ELF-1 (cell line): Measurements from ENCODE around the gene GJA4.
A peak's percentile ranks its signal among the peaks of the same experiment; 100 is the strongest.
"Not testable (repeated sequence)": the region's sequence is repeated elsewhere in the genome, so short reads cannot be mapped to it uniquely, and the experiment has no call there.

ENCODE experiments used
- DNase-seq: peaks from one replicate; pipeline ENCODE4 v3.0.0-alpha.2; 2016; ENCODE audit warnings: low read depth, low spot score

Gene GJA4

GRCh38 chr1:34768856-34769255 lies 23.9 kb upstream of the GJA4 start:
- no peak for DNase-seq

DNA sequence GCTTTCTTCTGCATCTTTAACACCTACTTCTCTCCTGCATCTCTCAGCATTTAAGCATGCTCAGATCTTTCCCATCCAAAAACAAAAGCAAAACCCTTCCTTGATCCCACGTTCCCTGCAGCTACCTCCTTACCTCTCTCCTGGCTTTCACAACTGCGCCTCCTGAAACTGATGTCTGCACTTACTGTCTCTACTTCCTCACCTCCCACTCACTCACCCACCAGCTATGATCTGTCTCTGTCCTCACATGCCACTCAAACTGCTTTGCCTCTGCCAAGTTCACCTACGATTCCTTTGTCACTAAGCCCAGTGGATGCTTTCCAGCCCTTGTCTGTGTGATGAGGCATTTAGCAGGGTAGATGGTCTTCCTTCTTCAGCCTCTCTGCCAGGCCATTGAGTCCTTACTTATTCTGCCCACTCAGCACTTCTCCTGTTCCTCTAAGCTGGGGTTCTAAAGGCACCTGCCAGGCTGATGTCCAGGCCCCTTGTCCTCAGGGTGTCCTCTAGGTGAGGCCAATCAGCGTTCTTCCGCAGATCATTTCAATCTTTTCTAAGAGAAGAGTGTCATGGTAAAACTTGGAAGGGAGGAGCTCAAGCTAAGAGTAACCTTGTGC lies 21.8 kb upstream of the GJA4 start:
- no peak for DNase-seq

- no peak for DNase-seq
Measured at GRCh38 chr1:34771573-34772371, 21.0 kb upstream of the GJA4 start.

DNA sequence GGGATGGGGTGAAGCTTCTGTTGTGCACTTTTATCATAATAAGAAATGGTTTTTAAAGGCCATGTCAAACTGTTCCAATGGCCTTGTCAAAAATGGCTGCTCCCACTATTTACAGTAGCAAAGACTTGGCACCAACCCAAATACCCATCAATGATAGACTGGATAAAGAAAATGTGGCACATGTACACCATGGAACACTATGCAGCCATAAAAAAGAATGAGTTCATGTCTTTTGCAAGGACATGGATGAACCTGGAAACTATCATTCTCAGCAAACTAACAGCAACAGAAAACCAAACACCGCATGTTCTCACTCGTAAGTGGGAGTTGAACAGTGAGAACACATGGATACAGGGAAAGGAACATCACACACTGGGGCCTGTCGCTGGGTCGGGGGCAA lies 19.7 kb upstream of the GJA4 start:
- not testable (repeated sequence) for DNase-seq

DNA sequence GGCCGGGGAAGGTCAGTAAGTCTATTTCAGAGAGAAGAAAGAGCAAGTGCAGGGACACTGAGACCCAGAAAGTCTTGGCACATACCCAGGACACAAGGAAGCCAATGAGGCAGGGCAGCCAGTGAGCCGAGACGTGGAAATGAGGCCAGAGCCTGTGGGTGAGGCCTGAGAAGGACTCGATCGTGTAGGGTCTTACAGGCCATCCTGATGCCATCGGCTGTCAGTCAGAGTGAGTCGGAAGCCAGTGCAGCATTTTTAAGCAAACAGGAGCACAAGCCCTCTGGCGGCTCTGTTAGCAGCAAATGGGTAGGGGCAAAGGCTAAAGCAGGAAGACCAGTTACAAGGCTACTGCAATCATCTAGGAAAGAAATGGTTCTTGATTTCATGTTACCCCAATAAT lies 17.8 kb upstream of the GJA4 start:
- no peak for DNase-seq

DNA sequence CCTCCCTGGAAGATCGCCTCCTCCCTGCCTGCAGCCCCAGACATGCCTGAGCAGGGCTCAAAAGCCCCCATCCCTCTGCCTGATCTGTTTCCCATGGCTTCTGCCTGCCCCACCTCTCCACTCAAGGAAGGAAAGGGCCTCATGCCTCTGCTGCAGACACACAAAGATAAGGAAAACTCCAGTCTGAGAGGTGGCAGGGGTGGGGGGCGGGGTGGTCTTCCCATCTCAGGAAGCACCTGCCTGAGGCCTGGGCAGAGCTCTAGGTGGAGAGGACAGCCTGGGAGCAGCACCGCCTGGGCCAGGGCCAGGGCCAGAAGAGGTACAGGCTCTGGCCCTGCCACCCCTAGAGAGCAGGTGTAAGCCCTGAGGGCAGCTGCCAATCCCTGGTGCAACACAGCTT lies 15.9 kb upstream of the GJA4 start:
- no peak for DNase-seq

- no peak for DNase-seq
Measured at GRCh38 chr1:34777519-34778321, 15.1 kb upstream of the GJA4 start.

GRCh38 chr1:34778381-34778780 lies 14.4 kb upstream of the GJA4 start:
- DNase-seq = no peak

- DNase-seq = no peak
Measured at GRCh38 chr1:34779005-34779404, 13.8 kb upstream of the GJA4 start.

- no peak for DNase-seq
Measured at GRCh38 chr1:34779526-34779925, 13.3 kb upstream of the GJA4 start.

DNA sequence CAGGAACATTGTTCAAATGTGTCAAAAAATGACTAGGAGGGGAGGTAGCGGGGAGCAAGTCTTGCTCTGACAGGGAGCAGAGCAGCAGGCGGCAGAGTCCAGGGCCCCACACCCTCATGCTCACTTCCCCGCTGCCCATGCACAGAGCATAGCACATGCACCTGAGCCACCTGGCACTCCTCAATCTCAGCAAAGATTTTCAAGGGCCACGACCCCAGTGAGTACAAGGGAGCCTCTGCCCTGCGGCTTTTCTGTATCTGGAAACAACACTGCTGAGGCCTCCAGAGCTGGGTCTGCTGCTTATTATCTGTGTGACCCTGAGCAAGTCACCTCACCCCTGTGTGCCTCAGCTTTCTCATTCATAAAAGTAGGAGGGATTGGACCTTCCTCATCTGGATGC lies 12.8 kb upstream of the GJA4 start:
- DNase-seq = no peak

DNA sequence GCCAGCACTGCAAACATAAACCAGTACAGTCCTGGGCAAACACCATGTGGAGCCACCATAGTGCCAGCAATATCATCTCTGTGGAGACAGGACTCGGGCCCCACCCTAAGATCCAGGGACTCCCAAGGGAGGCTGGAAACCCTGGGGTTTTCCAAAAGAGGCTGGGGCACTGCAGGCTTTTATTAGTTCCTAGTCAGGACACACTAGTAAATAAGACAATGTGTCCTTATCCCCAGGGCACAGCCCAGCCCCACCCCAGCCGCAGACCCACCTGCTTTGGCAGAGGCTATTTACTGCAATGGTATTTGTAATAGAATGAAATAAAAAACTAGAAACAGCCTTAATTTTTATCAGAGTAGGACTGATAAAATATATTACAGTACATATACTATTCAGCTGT lies 12.3 kb upstream of the GJA4 start:
- no peak for DNase-seq

DNA sequence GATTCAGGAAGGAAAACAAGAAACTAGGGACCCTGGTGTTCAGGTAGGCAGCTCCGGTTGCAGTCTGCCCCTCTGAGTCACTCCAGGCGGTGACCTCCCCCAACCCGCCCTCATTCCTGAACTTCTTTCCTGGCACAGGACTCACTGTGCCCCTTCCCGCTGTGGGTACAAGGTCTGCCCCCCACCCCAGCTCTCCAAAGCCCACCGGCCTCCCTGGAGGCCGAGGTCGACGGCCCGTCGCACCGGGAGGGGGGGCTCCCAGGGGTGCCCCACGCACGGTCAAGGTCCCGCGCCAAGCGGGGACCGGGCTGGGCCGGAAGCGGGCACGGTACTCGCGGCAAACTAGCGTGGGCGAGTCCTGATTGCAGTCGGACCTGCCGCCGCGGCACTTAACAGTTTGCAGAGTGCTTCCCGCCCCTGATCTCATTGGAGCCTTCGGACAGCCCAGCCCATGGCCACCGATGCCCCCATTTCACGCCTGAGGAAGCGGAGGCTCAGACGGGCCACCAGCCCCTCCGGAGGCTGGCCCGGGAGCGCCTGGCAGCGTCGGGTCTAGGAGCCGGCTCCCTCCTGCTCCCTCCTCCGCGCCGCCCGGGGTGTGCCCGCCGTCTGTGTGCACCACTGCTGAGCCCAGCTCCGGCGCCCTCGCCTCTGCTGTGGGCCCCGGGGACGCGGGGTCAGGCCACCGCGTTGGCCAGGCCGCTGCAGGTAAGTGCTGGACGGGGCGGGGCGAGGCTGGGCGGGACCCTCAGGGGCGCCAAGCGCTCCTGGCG lies 11.5 kb upstream of the GJA4 start, which contains the start of gene GJB3:
TSS of gene GJB3 (plus strand) at position 144 of the 773 bp plus-strand sequence. CDS start 3,549 bp downstream, outside the sequence.
- no peak for DNase-seq

DNA sequence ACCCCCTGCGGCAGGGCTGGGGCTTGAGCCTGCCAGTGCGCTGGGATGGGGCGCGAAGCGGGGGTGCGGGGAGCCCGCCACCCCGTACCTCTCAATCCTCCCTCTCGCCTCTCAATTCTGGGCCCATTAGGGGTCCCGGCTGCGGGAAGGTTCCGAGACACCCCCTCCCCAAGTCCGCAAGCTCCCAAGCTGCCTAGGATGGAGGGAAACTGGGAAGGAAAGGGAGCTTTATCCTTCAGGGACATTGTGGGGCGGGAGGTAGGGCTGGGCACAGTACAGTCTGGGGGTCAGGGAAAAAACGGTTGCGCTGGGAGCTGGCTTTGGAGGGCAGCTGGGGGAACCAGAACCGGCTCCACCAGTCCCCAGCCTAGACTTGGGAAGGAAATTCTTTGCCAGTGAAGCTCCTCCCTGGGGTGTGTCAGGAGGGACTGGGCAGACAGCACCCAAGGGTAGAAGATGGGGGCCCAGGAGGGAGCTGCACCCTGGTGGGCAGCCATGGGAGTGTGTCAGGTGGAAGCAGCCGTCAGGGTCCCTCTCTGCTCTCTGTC lies 10.9 kb upstream of the GJA4 start:
- DNase-seq = peak; percentile 48

DNA sequence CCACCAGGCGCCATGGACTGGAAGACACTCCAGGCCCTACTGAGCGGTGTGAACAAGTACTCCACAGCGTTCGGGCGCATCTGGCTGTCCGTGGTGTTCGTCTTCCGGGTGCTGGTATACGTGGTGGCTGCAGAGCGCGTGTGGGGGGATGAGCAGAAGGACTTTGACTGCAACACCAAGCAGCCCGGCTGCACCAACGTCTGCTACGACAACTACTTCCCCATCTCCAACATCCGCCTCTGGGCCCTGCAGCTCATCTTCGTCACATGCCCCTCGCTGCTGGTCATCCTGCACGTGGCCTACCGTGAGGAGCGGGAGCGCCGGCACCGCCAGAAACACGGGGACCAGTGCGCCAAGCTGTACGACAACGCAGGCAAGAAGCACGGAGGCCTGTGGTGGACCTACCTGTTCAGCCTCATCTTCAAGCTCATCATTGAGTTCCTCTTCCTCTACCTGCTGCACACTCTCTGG lies 8.0 kb upstream of the GJA4 start:
- DNase-seq = no peak

- DNase-seq = no peak
Measured at GRCh38 chr1:34785231-34785874, 7.4 kb upstream of the GJA4 start.

GRCh38 chr1:34785875-34786470 lies 6.8 kb upstream of the GJA4 start:
- DNase-seq = no peak

- DNase-seq = peak; percentile 84
Measured at GRCh38 chr1:34786521-34787325, 6.1 kb upstream of the GJA4 start.
